HG03432 (cell line): Measurements from ENCODE around the gene TMEM120B.

Experiments
- ATAC-seq: cut with Tn5 transposase; IDR thresholded peaks from one replicate; pipeline ENCODE4 v1.9.1; 2021; ENCODE audit warnings: mild to moderate bottlenecking, moderate library complexity; ENCODE audit not compliant: unreplicated experiment

The TMEM120B gene

GRCh38 chr12:121770388-121770787 lies 57.8 kb downstream of the TMEM120B start:
- no peak for ATAC-seq

- no peak for ATAC-seq
Measured at GRCh38 chr12:121770813-121771625, 58.5 kb downstream of the TMEM120B start.

GRCh38 chr12:121773011-121773777 lies 60.6 kb downstream of the TMEM120B start:
- peak; percentile 86 for ATAC-seq

- ATAC-seq = no peak
Measured at GRCh38 chr12:121774968-121775474, 62.5 kb downstream of the TMEM120B start.

GRCh38 chr12:121775501-121775900 lies 62.9 kb downstream of the TMEM120B start:
- ATAC-seq = no peak

- ATAC-seq = no peak
Measured at GRCh38 chr12:121776190-121777098, 63.9 kb downstream of the TMEM120B start.

- no peak for ATAC-seq
Measured at GRCh38 chr12:121778567-121779421, 66.2 kb downstream of the TMEM120B start.

- no peak for ATAC-seq
Measured at GRCh38 chr12:121779422-121779895, 66.9 kb downstream of the TMEM120B start.

GRCh38 chr12:121780429-121780828 lies 67.9 kb downstream of the TMEM120B start:
- no peak for ATAC-seq

GRCh38 chr12:121781484-121781997 lies 69.0 kb downstream of the TMEM120B start:
- ATAC-seq = peak; percentile 26

- peak; percentile 56 for ATAC-seq
Measured at GRCh38 chr12:121781998-121782979, 69.7 kb downstream of the TMEM120B start.

- ATAC-seq = no peak
Measured at GRCh38 chr12:121783766-121784165, 71.2 kb downstream of the TMEM120B start.

GRCh38 chr12:121784460-121784859 lies 71.9 kb downstream of the TMEM120B start:
- no peak for ATAC-seq

GRCh38 chr12:121786440-121786825 lies 73.9 kb downstream of the TMEM120B start:
- no peak for ATAC-seq

- ATAC-seq = no peak
Measured at GRCh38 chr12:121787063-121788025, 74.8 kb downstream of the TMEM120B start.

- no peak for ATAC-seq
Measured at GRCh38 chr12:121788176-121788818, 75.7 kb downstream of the TMEM120B start.
